H1 (cell line): ENCODE results near the gene FGF10. TPM values are rescaled to one million over a fixed set of nuclear protein-coding genes. Genes with fewer than 3 reads are reported as not detected.

Source experiments
- CTCF ChIA-PET: fragments of 300-600 bp; sonication (Branson Sonifier 250); formaldehyde crosslinking; loops from one replicate; lab custom pipeline; 2021; ENCODE audit not compliant: partially characterized antibody; lab: Charles Lee
- POLR2A ChIA-PET: fragments of 300-600 bp; sonication (Branson Sonifier 250); formaldehyde crosslinking; loops from one replicate; lab custom pipeline; 2021; ENCODE audit warnings: inconsistent platforms; ENCODE audit not compliant: partially characterized antibody; lab: Charles Lee
- DNase-seq, 2 experiments: peaks; one replicate each; pipeline versions ENCODE4 v3.0.0 to v3.0.0-alpha.2; 2010 to 2022; ENCODE audit warnings: low spot score in 2 of 2, low read depth in 1 of 2, mixed read lengths in 1 of 2
- FAIRE-seq: peaks from 2 replicates; lab custom pipeline; 2011; peaks lifted over from hg19 to GRCh38; lab: Jason Lieb, UNC
- H2AFZ ChIP-seq: 2 replicates; pipeline ENCODE4 v1.8.1; 2012; ENCODE audit warnings: low read length, inconsistent platforms
- H2AK5ac ChIP-seq: 2 replicates; pipeline ENCODE4 v1.6.1; 2013; ENCODE audit warnings: low read depth, low read length
- H2BK120ac ChIP-seq: replicated peaks from 2 replicates; pipeline ENCODE3; 2013; ENCODE audit warnings: low read depth, low read length, inconsistent platforms
- H2BK12ac ChIP-seq: 2 replicates; pipeline ENCODE4 v1.6.1; 2013; ENCODE audit warnings: low read depth, low read length
- H2BK15ac ChIP-seq: 2 replicates; pipeline ENCODE4 v1.6.1; 2013; ENCODE audit warnings: low read length
- H2BK20ac ChIP-seq: 2 replicates; pipeline ENCODE4 v1.6.1; 2013; ENCODE audit warnings: low read length
- H2BK5ac ChIP-seq: 2 replicates; pipeline ENCODE4 v1.6.1; 2013; ENCODE audit warnings: low read depth, low read length
- H3K14ac ChIP-seq: 2 replicates; pipeline ENCODE4 v1.6.1; 2013; ENCODE audit warnings: inconsistent platforms; ENCODE audit not compliant: insufficient read length
- H3K18ac ChIP-seq: 2 replicates; pipeline ENCODE4 v1.6.1; 2013; ENCODE audit warnings: low read length; ENCODE audit errors: extremely low read depth
- H3K23ac ChIP-seq: 2 replicates; pipeline ENCODE4 v1.6.1; 2013; ENCODE audit warnings: inconsistent platforms; ENCODE audit not compliant: insufficient read length
- H3K23me2 ChIP-seq: 2 replicates; pipeline ENCODE4 v1.6.1; 2013; ENCODE audit warnings: low read depth, low read length
- H3K27ac ChIP-seq: 2 replicates; pipeline ENCODE4 v1.6.1; 2011; ENCODE audit warnings: low read depth, low read length, inconsistent platforms
- H3K27me3 ChIP-seq, 4 experiments: replicated peaks in 1 of 4; 1 replicate in 1 of 4; 2 replicates in 3 of 4; pipeline versions ENCODE4 v1.6.1 to v1.8.1; 2011 to 2013; ENCODE audit warnings: low read length in 3 of 4, mild to moderate bottlenecking in 3 of 4, inconsistent platforms in 2 of 4, mixed read lengths in 2 of 4, moderate library complexity in 1 of 4; ENCODE audit not compliant: control insufficient read depth in 3 of 4, insufficient read depth in 3 of 4; ENCODE audit errors: extremely low read depth in 1 of 4
- H3K36me3 ChIP-seq, 4 experiments: 2 replicates each; pipeline versions ENCODE4 v1.6.1 to v1.8.1; 2011 to 2013; ENCODE audit warnings: mild to moderate bottlenecking in 4 of 4, low read length in 3 of 4, moderate library complexity in 2 of 4, control low read depth in 1 of 4, inconsistent platforms in 1 of 4; ENCODE audit not compliant: insufficient read depth in 4 of 4, control insufficient read depth in 2 of 4
- H3K4ac ChIP-seq: replicated peaks from 2 replicates; pipeline ENCODE3; 2013; ENCODE audit warnings: low read length, low read depth, mixed read lengths, inconsistent platforms; ENCODE audit not compliant: insufficient read length
- H3K4me1 ChIP-seq, 4 experiments: replicated peaks in 1 of 4; 1 replicate in 1 of 4; 2 replicates in 3 of 4; pipeline versions ENCODE4 v1.6.1 to v1.8.1; 2011 to 2013; ENCODE audit warnings: low read length in 3 of 4, inconsistent platforms in 2 of 4, mixed read lengths in 1 of 4; ENCODE audit not compliant: insufficient read depth in 4 of 4, control insufficient read depth in 3 of 4
- H3K4me2 ChIP-seq, 2 experiments: 2 replicates each; pipeline versions ENCODE4 v1.6.1 to v1.8.1; 2011 to 2013; ENCODE audit warnings: low read depth in 2 of 2, low read length in 2 of 2, control low read depth in 1 of 2, inconsistent platforms in 1 of 2, mild to moderate bottlenecking in 1 of 2; ENCODE audit not compliant: insufficient read depth in 1 of 2
- H3K4me3 ChIP-seq, 4 experiments: fragments of 200-600, 300-600 bp in 1 of 4; sonication (generic), shearing (Covaris generic), sonication (Bioruptor Twin) in 1 of 4; 2 replicates each; pipeline versions ENCODE4 v1.5.1 to v1.8.1; 2011 to 2016; ENCODE audit warnings: low read length in 4 of 4, low read depth in 3 of 4, control low read depth in 2 of 4, inconsistent platforms in 2 of 4, mild to moderate bottlenecking in 2 of 4, mixed read lengths in 1 of 4, moderate library complexity in 1 of 4; ENCODE audit not compliant: insufficient read depth in 2 of 4; ENCODE audit errors: extremely low read depth in 1 of 4
- H3K56ac ChIP-seq: replicated peaks from 2 replicates; pipeline ENCODE3; 2013; ENCODE audit warnings: low read depth, mild to moderate bottlenecking, mixed read lengths, low read length, inconsistent platforms; ENCODE audit not compliant: insufficient read length
- H3K79me1 ChIP-seq: 2 replicates; pipeline ENCODE4 v1.6.1; 2013; ENCODE audit warnings: low read depth, low read length, control low read depth
- H3K79me2 ChIP-seq, 2 experiments: 2 replicates each; pipeline versions ENCODE4 v1.6.1 to v1.8.1; 2012 to 2013; ENCODE audit warnings: low read length in 2 of 2, mild to moderate bottlenecking in 2 of 2, inconsistent platforms in 1 of 2; ENCODE audit not compliant: insufficient read depth in 2 of 2, control insufficient read depth in 1 of 2
- H3K9ac ChIP-seq, 4 experiments: replicated peaks in 1 of 4; 1 replicate in 1 of 4; 2 replicates in 3 of 4; pipeline versions ENCODE4 v1.6.1 to v1.8.1; 2011 to 2013; ENCODE audit warnings: low read depth in 3 of 4, low read length in 3 of 4, control low read depth in 2 of 4, mild to moderate bottlenecking in 2 of 4, moderate library complexity in 2 of 4, inconsistent platforms in 1 of 4; ENCODE audit errors: extremely low read depth in 1 of 4
- H3K9me3 ChIP-seq, 2 experiments: 2 replicates each; pipeline versions ENCODE4 v1.6.1 to v1.8.1; 2012 to 2013; ENCODE audit warnings: mild to moderate bottlenecking in 2 of 2, moderate library complexity in 2 of 2, control low read depth in 1 of 2, inconsistent platforms in 1 of 2, low read depth in 1 of 2, low read length in 1 of 2, mixed read lengths in 1 of 2; ENCODE audit not compliant: insufficient read depth in 2 of 2
- H4K20me1 ChIP-seq, 2 experiments: replicated peaks in 1 of 2; 2 replicates each; pipeline versions ENCODE3 to v1.8.1; 2011 to 2013; ENCODE audit warnings: inconsistent platforms in 2 of 2, low read length in 2 of 2, mild to moderate bottlenecking in 1 of 2; ENCODE audit not compliant: insufficient read depth in 2 of 2, control insufficient read depth in 1 of 2
- H4K5ac ChIP-seq: 2 replicates; pipeline ENCODE4 v1.6.1; 2013; ENCODE audit warnings: low read length, low read depth, mixed read lengths, inconsistent platforms; ENCODE audit not compliant: insufficient read length
- H4K8ac ChIP-seq: 2 replicates; pipeline ENCODE4 v1.8.0; 2013; ENCODE audit warnings: mild to moderate bottlenecking, moderate library complexity, low read length, inconsistent platforms; ENCODE audit not compliant: insufficient read depth; ENCODE audit errors: extremely low read depth
- H4K91ac ChIP-seq: replicated peaks from 2 replicates; pipeline ENCODE3; 2013; ENCODE audit warnings: low read length, mixed read lengths, inconsistent platforms; ENCODE audit not compliant: insufficient read length
- BACH1 ChIP-seq: IDR thresholded peaks from 2 replicates; pipeline ENCODE4 v1.6.1; 2012; ENCODE audit warnings: low read length, improper control_type of control experiment
- CBX8 ChIP-seq: fragments of 300-800, 300-1000 bp; sonication (generic); IDR thresholded peaks from 2 replicates; pipeline ENCODE4 v1.7.1; 2016; ENCODE audit warnings: low read depth, low read length, borderline replicate concordance
- JUND ChIP-seq: IDR thresholded peaks from 2 replicates; pipeline ENCODE4 v1.6.1; 2011; ENCODE audit warnings: mild to moderate bottlenecking, improper control_type of control experiment, low read length
- KDM5A ChIP-seq: fragments of 200-600 bp; IDR thresholded peaks from 2 replicates; pipeline ENCODE4 v1.7.1; 2012; ENCODE audit warnings: mild to moderate bottlenecking, low read length, inconsistent platforms, mixed read lengths
- NANOG ChIP-seq: IDR thresholded peaks from 2 replicates; pipeline ENCODE4 v1.6.1; 2011; ENCODE audit warnings: low read length, low read depth, mild to moderate bottlenecking, inconsistent platforms; ENCODE audit not compliant: insufficient read depth, poor library complexity, severe bottlenecking
- TCF12 ChIP-seq: IDR thresholded peaks from 2 replicates; pipeline ENCODE4 v1.6.1; 2011; ENCODE audit warnings: low read depth, mild to moderate bottlenecking, low read length
- WGBS, 2 experiments: shearing (Covaris generic) in 1 of 2; methylation state at CpG; one replicate each; pipeline versions ENCODE4 v1.1.6 to v1.1.7; 2013 to 2015; ENCODE audit warnings: low lambda C conversion rate in 2 of 2, mixed read lengths in 2 of 2, inconsistent platforms in 1 of 2, low coverage in 1 of 2, missing lambda C conversion rate in 1 of 2; ENCODE audit not compliant: insufficient replicate concordance in 2 of 2, insufficient coverage in 1 of 2, insufficient read length in 1 of 2; ENCODE audit errors: extremely low coverage in 1 of 2, missing lambda C conversion rate in 1 of 2; 5-methylcytosine and 5-hydroxymethylcytosine counted together
- polyA plus RNA-seq, 7 experiments: library from polyadenylated mRNA; depleted of rRNA in 3 of 7; stranded (reverse) in 5 of 7; unstranded in 2 of 7; fragments of >200 nt in 5 of 7; fragments of 200-250 nt in 2 of 7; gene quantifications; 1 replicate in 5 of 7; 2 replicates in 1 of 7; 4 replicates in 1 of 7; pipeline versions ENCODE4 v1.2.1 to v1.2.3, GENCODE V29; 2011 to 2013; ENCODE audit warnings: missing spikeins in 2 of 7, mixed read lengths in 2 of 7
- total RNA-seq: library from RNA; stranded (reverse); fragmentation: NEBNext Ultra II Directional; extraction: Animal tissue kit (Norgen Biotek cat#: 25700); gene quantifications from 2 replicates; pipeline ENCODE4 v1.2.1, GENCODE V29; 2021

The FGF10 gene
- total and polyA plus RNA-seq, 2 of the 8 experiments (the other 6 are each of a cell fraction or from before 2014, with no cell fraction given), result 0.06 to 0.54 TPM

GRCh38 chr5:44334622-44335021, 54.6 kb downstream of the FGF10 start:
- no peak for DNase-seq
- no peak for FAIRE-seq
- no peak overlapping the region for H2AK5ac ChIP-seq
- POLR2A ChIA-PET, result no interaction called here
- CTCF ChIA-PET, result interaction anchor here (0.7 to 1.8 kb wide), 2 partner anchors 33 to 641 kb away, joined by 3 to 5 read pairs; no protein-coding TSS in a partner anchor
- no peak overlapping the region for H4K5ac ChIP-seq
- no peaks in the 10 kb centered on the region for H3K9me3 ChIP-seq
- no peak overlapping the region for H3K4me3 ChIP-seq
- H3K4me2 ChIP-seq, result no peak overlapping the region
- no peak overlapping the region for H2AFZ ChIP-seq
- no peak overlapping the region for H3K27ac ChIP-seq
- no peak overlapping the region for H3K23ac ChIP-seq
- H3K36me3 ChIP-seq, result no peaks in the 10 kb centered on the region
- H4K20me1 ChIP-seq, result no peaks in the 10 kb centered on the region
- H2BK15ac ChIP-seq, result no peak overlapping the region
- no peak overlapping the region for H2BK120ac ChIP-seq
- no peak overlapping the region for H3K4ac ChIP-seq
- H2BK5ac ChIP-seq, result no peak overlapping the region
- WGBS, 2 experiments, result 100% methylated on average over 1 of the region's 1 CpG; no CpG with 5 or more reads in 1 of the 2 experiments
- H2BK20ac ChIP-seq, result no peak overlapping the region
- no peaks in the 10 kb centered on the region for H3K4me1 ChIP-seq
- no peak overlapping the region for H4K8ac ChIP-seq
- no peak overlapping the region for H3K56ac ChIP-seq
- no peak overlapping the region for H3K18ac ChIP-seq
- no peak overlapping the region for H2BK12ac ChIP-seq
- H3K79me1 ChIP-seq, result no peaks in the 10 kb centered on the region
- no peak overlapping the region for H3K9ac ChIP-seq
- no peak for TF ChIP-seq NANOG
- TF ChIP-seq JUND, result no peak
- no peak for TF ChIP-seq CBX8
- no peak for TF ChIP-seq BACH1
- TF ChIP-seq KDM5A, result no peak
- TF ChIP-seq TCF12, result no peak
- no peak overlapping the region for H4K91ac ChIP-seq
- H3K14ac ChIP-seq, result no peak overlapping the region
- no peaks in the 10 kb centered on the region for H3K79me2 ChIP-seq
- H3K27me3 ChIP-seq, result no peaks in the 10 kb centered on the region
- H3K23me2 ChIP-seq, result no peaks in the 10 kb centered on the region
